Kidney (tissue), 14 donors: Measurements from ENCODE around the gene INTS3. TPM values are rescaled to one million over a fixed set of nuclear protein-coding genes. Genes with fewer than 3 reads are reported as not detected.

Source experiments
- DNase-seq, 5 donors: peaks; one replicate each; pipeline ENCODE4 v3.0.0-alpha.2; 2013 to 2020
- FAIRE-seq: peaks from 2 replicates; lab custom pipeline; 2012; peaks lifted over from hg19 to GRCh38; lab: Jason Lieb, UNC
- H3K27ac ChIP-seq, 2 donors: one replicate each; pipeline ENCODE4 v1.7.0; 2013; ENCODE audit warnings: low read depth in 2 of 2, low read length in 2 of 2, inconsistent platforms in 1 of 2
- H3K27me3 ChIP-seq: one replicate; pipeline ENCODE4 v1.7.1; 2013; ENCODE audit warnings: low read length, inconsistent platforms; ENCODE audit not compliant: control insufficient read depth, insufficient read depth
- H3K36me3 ChIP-seq, 3 donors: one replicate each; pipeline versions ENCODE4 v1.7.0 to v1.7.1; 2013; ENCODE audit warnings: low read length in 3 of 3, control low read depth in 1 of 3, inconsistent platforms in 1 of 3; ENCODE audit not compliant: insufficient read depth in 3 of 3, control insufficient read depth in 2 of 3
- H3K4me1 ChIP-seq, 3 donors: one replicate each; pipeline versions ENCODE4 v1.7.0 to v1.7.1; 2013; ENCODE audit warnings: low read length in 3 of 3, inconsistent platforms in 1 of 3, low read depth in 1 of 3; ENCODE audit not compliant: control insufficient read depth in 2 of 3, insufficient read depth in 2 of 3
- H3K4me3 ChIP-seq, 3 donors: one replicate each; pipeline versions ENCODE4 v1.7.0 to v1.8.1; 2013; ENCODE audit warnings: low read length in 3 of 3, control low read depth in 1 of 3, inconsistent platforms in 1 of 3
- H3K9ac ChIP-seq, 3 donors: one replicate each; pipeline versions ENCODE4 v1.7.0 to v1.7.1; 2013; ENCODE audit warnings: low read length in 3 of 3, control low read depth in 1 of 3, inconsistent platforms in 1 of 3
- H3K9me3 ChIP-seq, 3 donors: one replicate each; pipeline versions ENCODE4 v1.7.0 to v1.7.1; 2013; ENCODE audit warnings: low read length in 3 of 3, control low read depth in 1 of 3, inconsistent platforms in 1 of 3; ENCODE audit not compliant: control insufficient read depth in 2 of 3, insufficient read depth in 1 of 3
- intact Hi-C: fragments of 100-400 bp; cut with DNase I; formaldehyde crosslinking; loops from one replicate; pipeline ENCODE4 v1.11.1; 2022
- polyA plus RNA-seq: library from polyadenylated mRNA; stranded (reverse); fragments of 350-450 nt; fragmentation: Illumina TruSeq; extraction: RNeasy Lipid Tissue Mini Kit (QIAGEN cat#74804); gene quantifications from one replicate; pipeline ENCODE4 v1.2.3, GENCODE V29; 2014; ENCODE audit warnings: low read depth, low replicate concordance; ENCODE audit not compliant: insufficient read depth
- total RNA-seq: library from RNA; stranded (reverse); fragmentation: NEBNext Ultra II Directional; extraction: Animal tissue kit (Norgen Biotek cat#: 25700); gene quantifications from one replicate; pipeline ENCODE4 v1.2.1, GENCODE V29; 2021
- TF ChIP-seq, protein P1 (sequence below): IDR thresholded peaks from 3 replicates; pipeline ENCODE4 v1.5.1; 2012; ENCODE audit warnings: mild to moderate bottlenecking, moderate library complexity, borderline replicate concordance; ENCODE audit not compliant: insufficient read depth; ENCODE audit errors: extremely low read depth
- donor health status: control.
- donor health status: control.
- donor health status: control.
- donor health status: control.
- donor health status: control.
- donor health status: DM: yes; HTN: yes; CAD: no.
- donor health status: Normal renal cell carcinoma (clear cell type).

The INTS3 gene
- total and polyA plus RNA-seq, 2 donors from 2014 or later: 42.7 to 74.8 TPM

DNA sequence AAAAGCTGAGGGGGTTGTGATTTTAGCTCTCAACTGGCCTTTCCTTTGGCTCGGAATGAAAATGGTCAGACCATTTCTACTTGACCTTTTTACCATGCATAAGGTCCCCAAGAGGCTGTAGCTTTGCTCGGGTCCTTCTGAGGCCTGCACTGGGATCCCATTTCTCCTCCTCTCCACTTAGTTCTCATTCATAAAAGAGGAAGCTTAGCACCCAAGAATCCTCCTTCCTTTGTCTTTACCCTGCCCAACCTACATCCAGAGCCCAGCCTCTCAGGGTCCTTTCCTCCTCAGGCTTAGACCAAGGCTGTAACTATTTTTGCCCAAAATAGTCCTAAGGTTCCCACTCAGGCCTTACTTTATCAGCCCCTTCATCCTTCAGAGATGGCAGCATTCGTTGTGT lies 41.4 kb downstream of the INTS3 start:
- no peak overlapping the region for H3K4me3 ChIP-seq
- H3K9ac ChIP-seq: no peak overlapping the region
- H3K27me3 ChIP-seq: no peaks in the 10 kb centered on the region
- peaks cover 9 to 52% (median 27%) of the 10 kb centered on the region in 3 donors for H3K36me3 ChIP-seq
- TF ChIP-seq, protein P1, sequence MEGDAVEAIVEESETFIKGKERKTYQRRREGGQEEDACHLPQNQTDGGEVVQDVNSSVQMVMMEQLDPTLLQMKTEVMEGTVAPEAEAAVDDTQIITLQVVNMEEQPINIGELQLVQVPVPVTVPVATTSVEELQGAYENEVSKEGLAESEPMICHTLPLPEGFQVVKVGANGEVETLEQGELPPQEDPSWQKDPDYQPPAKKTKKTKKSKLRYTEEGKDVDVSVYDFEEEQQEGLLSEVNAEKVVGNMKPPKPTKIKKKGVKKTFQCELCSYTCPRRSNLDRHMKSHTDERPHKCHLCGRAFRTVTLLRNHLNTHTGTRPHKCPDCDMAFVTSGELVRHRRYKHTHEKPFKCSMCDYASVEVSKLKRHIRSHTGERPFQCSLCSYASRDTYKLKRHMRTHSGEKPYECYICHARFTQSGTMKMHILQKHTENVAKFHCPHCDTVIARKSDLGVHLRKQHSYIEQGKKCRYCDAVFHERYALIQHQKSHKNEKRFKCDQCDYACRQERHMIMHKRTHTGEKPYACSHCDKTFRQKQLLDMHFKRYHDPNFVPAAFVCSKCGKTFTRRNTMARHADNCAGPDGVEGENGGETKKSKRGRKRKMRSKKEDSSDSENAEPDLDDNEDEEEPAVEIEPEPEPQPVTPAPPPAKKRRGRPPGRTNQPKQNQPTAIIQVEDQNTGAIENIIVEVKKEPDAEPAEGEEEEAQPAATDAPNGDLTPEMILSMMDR: no peak
- no peak overlapping the region for H3K27ac ChIP-seq
- H3K4me1 ChIP-seq: peaks cover 0 to 18% (median 6%) of the 10 kb centered on the region in 3 donors
- no peaks in the 10 kb centered on the region for H3K9me3 ChIP-seq
- DNase-seq: no peak
- intact Hi-C loops: loop anchor here (10.0 kb wide), 1 partner anchor 84 kb away; no protein-coding TSS in a partner anchor
- no peak for FAIRE-seq

DNA sequence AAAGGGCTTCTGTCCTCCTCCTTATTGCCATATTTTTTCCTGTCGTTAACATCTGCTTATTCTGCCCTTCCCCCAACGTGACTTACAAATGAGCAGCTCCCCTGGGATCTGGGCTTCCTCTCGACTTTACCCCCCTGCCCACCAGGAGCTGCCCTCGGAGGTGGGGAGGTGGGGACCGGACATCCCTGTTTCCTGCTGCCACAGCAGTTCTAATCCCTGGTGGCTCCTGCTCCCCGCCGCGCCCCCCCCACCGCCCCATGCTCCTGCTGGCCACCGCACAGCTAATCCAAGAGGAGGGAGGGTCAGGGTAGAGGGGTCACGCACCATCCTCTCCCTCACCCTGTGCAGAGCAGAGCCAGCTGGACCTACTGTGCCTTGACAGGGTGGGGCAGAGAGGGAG lies 42.9 kb downstream of the INTS3 start:
- Histone ChIP-seq H3K27ac (peak overlapping the region; percentile 49 to 63), H3K9ac (peak overlapping the region in 1 of 3 donors; percentile 22), H3K4me1 (peaks cover 0 to 24% (median 6%) of the 10 kb centered on the region in 3 donors), H3K4me3 (no peak overlapping the region), H3K27me3 (no peaks in the 10 kb centered on the region), H3K9me3 (no peaks in the 10 kb centered on the region), H3K36me3 (peaks cover 4 to 42% (median 20%) of the 10 kb centered on the region in 3 donors)
- intact Hi-C loops: no loop called here
- DNase-seq: peak in 3 of 5 donors; percentile 59 to 72 (median 72)
- no peak for FAIRE-seq
- TF ChIP-seq, protein P1: no peak

GRCh38 chr1:153771261-153771660 lies 43.4 kb downstream of the INTS3 start:
- H3K9me3 ChIP-seq: no peaks in the 10 kb centered on the region
- H3K4me1 ChIP-seq: peaks cover 0 to 26% (median 8%) of the 10 kb centered on the region in 3 donors
- no peak overlapping the region for H3K4me3 ChIP-seq
- peak overlapping the region in 1 of 2 donors; percentile 49 for H3K27ac ChIP-seq
- intact Hi-C loops: no loop called here
- peaks cover 4 to 42% (median 20%) of the 10 kb centered on the region in 3 donors for H3K36me3 ChIP-seq
- H3K9ac ChIP-seq: peak overlapping the region in 1 of 3 donors; percentile 22
- peak in 1 of 5 donors; percentile 35 for DNase-seq
- FAIRE-seq: no peak
- TF ChIP-seq, protein P1: no peak
- H3K27me3 ChIP-seq: no peaks in the 10 kb centered on the region
